Activated T-helper 1 cell treated with Interleukin-2 at 50 U/mL for 16 hours (primary cell): Measurements from ENCODE around the gene CHI3L1.

Source experiments
- DNase-seq: peaks from one replicate; pipeline ENCODE4 v3.0.0-alpha.2; 2020; ENCODE audit warnings: low read depth

The CHI3L1 gene

GRCh38 chr1:203181586-203182386, 4.7 kb downstream of the CHI3L1 start:
- no peak for DNase-seq

- DNase-seq: no peak
Measured at GRCh38 chr1:203180611-203181330, 5.7 kb downstream of the CHI3L1 start.

GRCh38 chr1:203179667-203180005, 6.9 kb downstream of the CHI3L1 start:
- no peak for DNase-seq

GRCh38 chr1:203178821-203179666, 7.5 kb downstream of the CHI3L1 start:
- no peak for DNase-seq

- no peak for DNase-seq
Measured at GRCh38 chr1:203178083-203178482, 8.4 kb downstream of the CHI3L1 start.

- DNase-seq: no peak
Measured at GRCh38 chr1:203177470-203178039, 8.9 kb downstream of the CHI3L1 start.

GRCh38 chr1:203177036-203177405, 9.5 kb downstream of the CHI3L1 start:
- DNase-seq: no peak

- no peak for DNase-seq
Measured at GRCh38 chr1:203176273-203177035, 10.1 kb downstream of the CHI3L1 start.

- no peak for DNase-seq
Measured at GRCh38 chr1:203175827-203176241, 10.7 kb downstream of the CHI3L1 start.

- no peak for DNase-seq
Measured at GRCh38 chr1:203175237-203175826, 11.2 kb downstream of the CHI3L1 start, which contains the start of gene MYBPH. Gene MYBPH, minus strand, starts transcription at chr1:203175826. Its CDS starts 71 bp downstream, at chr1:203175755.

GRCh38 chr1:203174324-203174985, 12.0 kb downstream of the CHI3L1 start:
- no peak for DNase-seq

GRCh38 chr1:203173566-203173965, 12.9 kb downstream of the CHI3L1 start:
- DNase-seq: no peak

- no peak for DNase-seq
Measured at GRCh38 chr1:203173011-203173555, 13.4 kb downstream of the CHI3L1 start.

GRCh38 chr1:203172184-203173010, 14.1 kb downstream of the CHI3L1 start:
- DNase-seq: no peak

GRCh38 chr1:203171341-203172183, 14.9 kb downstream of the CHI3L1 start:
- no peak for DNase-seq

- no peak for DNase-seq
Measured at GRCh38 chr1:203170625-203171330, 15.7 kb downstream of the CHI3L1 start.

GRCh38 chr1:203169770-203170520, 16.6 kb downstream of the CHI3L1 start:
- no peak for DNase-seq
